RPMI7951 (cell line): Measurements from ENCODE around the gene MBTPS1. TPM values are rescaled to one million over a fixed set of nuclear protein-coding genes. Genes with fewer than 3 reads are reported as not detected.

Experiments used
- DNase-seq: peaks from one replicate; pipeline ENCODE4 v3.0.0-alpha.2; 2012; ENCODE audit warnings: low read depth
- total RNA-seq: library from RNA; depleted of rRNA; stranded (reverse); fragments of >200 nt; shearing (Covaris generic); gene quantifications from 2 replicates; pipeline ENCODE4 v1.2.3, GENCODE V29; 2014

Gene MBTPS1
- total RNA-seq, 1 experiment from 2014 or later = 38.6 TPM

- DNase-seq = no peak
These were observed 42.0 kb downstream of the MBTPS1 start for GRCh38 chr16:84074721-84075120.

- DNase-seq = no peak
These were observed 44.7 kb downstream of the MBTPS1 start for GRCh38 chr16:84072014-84072413.

GRCh38 chr16:84071121-84071520, 45.6 kb downstream of the MBTPS1 start:
- no peak for DNase-seq

GRCh38 chr16:84069540-84069939, 47.2 kb downstream of the MBTPS1 start:
- no peak for DNase-seq

GRCh38 chr16:84068783-84069462, 47.8 kb downstream of the MBTPS1 start:
- DNase-seq = no peak

GRCh38 chr16:84068041-84068440, 48.7 kb downstream of the MBTPS1 start:
- no peak for DNase-seq

GRCh38 chr16:84067640-84068039, 49.1 kb downstream of the MBTPS1 start:
- DNase-seq = no peak

GRCh38 chr16:84065536-84066132, 51.1 kb downstream of the MBTPS1 start:
- DNase-seq = peak; percentile 50

GRCh38 chr16:84063980-84064379, 52.8 kb downstream of the MBTPS1 start:
- no peak for DNase-seq

GRCh38 chr16:84062734-84063640, 53.8 kb downstream of the MBTPS1 start:
- DNase-seq = peak; percentile 43

- no peak for DNase-seq
These were observed 55.4 kb downstream of the MBTPS1 start for GRCh38 chr16:84061236-84061819.

- no peak for DNase-seq
These were observed 56.5 kb downstream of the MBTPS1 start for GRCh38 chr16:84059946-84060901.

- no peak for DNase-seq
These were observed 57.6 kb downstream of the MBTPS1 start for GRCh38 chr16:84059111-84059510.

GRCh38 chr16:84058664-84059063, 58.1 kb downstream of the MBTPS1 start:
- no peak for DNase-seq

- DNase-seq = no peak
These were observed 58.5 kb downstream of the MBTPS1 start for GRCh38 chr16:84058211-84058610.

- no peak for DNase-seq
These were observed 59.8 kb downstream of the MBTPS1 start for GRCh38 chr16:84056933-84057332.

- no peak for DNase-seq
These were observed 60.7 kb downstream of the MBTPS1 start for GRCh38 chr16:84055801-84056634.

GRCh38 chr16:84055366-84055765, 61.4 kb downstream of the MBTPS1 start:
- no peak for DNase-seq

GRCh38 chr16:84054916-84055315, 61.8 kb downstream of the MBTPS1 start:
- no peak for DNase-seq

GRCh38 chr16:84054271-84054670, 62.5 kb downstream of the MBTPS1 start:
- no peak for DNase-seq
